GM12873 (cell line): ENCODE results near the gene MRPL11.

Experiments
- TF ChIP-seq, protein P1 (sequence below): IDR thresholded peaks from 2 replicates; pipeline ENCODE4 v1.5.1; 2012; ENCODE audit warnings: low read depth, mild to moderate bottlenecking, moderate library complexity, low read length, control low read depth; ENCODE audit not compliant: insufficient read depth; ENCODE audit errors: missing control alignments

Gene MRPL11

GRCh38 chr11:66476841-66477251 lies 38.2 kb upstream of the MRPL11 start:
- TF ChIP-seq, protein P1, sequence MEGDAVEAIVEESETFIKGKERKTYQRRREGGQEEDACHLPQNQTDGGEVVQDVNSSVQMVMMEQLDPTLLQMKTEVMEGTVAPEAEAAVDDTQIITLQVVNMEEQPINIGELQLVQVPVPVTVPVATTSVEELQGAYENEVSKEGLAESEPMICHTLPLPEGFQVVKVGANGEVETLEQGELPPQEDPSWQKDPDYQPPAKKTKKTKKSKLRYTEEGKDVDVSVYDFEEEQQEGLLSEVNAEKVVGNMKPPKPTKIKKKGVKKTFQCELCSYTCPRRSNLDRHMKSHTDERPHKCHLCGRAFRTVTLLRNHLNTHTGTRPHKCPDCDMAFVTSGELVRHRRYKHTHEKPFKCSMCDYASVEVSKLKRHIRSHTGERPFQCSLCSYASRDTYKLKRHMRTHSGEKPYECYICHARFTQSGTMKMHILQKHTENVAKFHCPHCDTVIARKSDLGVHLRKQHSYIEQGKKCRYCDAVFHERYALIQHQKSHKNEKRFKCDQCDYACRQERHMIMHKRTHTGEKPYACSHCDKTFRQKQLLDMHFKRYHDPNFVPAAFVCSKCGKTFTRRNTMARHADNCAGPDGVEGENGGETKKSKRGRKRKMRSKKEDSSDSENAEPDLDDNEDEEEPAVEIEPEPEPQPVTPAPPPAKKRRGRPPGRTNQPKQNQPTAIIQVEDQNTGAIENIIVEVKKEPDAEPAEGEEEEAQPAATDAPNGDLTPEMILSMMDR = no peak

DNA sequence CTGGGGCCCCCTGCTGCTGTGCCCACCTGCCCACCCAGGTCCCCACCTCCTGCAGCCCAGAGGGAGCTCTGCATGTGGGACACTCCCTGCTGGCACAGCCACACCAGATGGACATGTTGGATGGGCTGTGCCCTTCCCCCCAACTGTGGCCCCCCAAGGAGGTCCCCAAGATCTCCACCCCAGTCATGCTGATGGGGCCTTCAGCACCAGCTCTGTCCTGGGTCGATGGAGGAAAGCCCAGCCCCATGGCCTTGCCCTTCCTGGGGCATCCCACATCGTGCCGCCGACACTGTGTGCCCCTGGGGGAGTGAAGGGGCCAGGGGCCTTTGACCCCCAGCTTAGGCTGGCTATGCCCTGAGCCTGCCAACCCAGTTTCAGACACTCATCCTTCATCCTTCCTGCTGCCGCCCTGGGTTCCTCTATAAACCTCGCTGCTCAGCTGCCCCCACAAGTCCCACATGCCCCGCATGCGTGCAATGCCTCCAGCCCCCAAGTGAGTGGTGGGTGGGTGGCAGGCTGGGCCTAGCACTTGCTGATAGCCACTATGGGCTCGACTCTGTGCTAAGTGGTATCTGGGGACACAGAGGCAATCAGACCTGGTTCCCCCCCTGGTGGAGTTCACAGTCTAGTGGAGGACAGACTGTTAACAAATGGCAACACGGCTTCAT lies 37.7 kb upstream of the MRPL11 start:
- TF ChIP-seq, protein P1 = no peak

- TF ChIP-seq, protein P1 = no peak
Measured at GRCh38 chr11:66475349-66476172, 36.9 kb upstream of the MRPL11 start.

DNA sequence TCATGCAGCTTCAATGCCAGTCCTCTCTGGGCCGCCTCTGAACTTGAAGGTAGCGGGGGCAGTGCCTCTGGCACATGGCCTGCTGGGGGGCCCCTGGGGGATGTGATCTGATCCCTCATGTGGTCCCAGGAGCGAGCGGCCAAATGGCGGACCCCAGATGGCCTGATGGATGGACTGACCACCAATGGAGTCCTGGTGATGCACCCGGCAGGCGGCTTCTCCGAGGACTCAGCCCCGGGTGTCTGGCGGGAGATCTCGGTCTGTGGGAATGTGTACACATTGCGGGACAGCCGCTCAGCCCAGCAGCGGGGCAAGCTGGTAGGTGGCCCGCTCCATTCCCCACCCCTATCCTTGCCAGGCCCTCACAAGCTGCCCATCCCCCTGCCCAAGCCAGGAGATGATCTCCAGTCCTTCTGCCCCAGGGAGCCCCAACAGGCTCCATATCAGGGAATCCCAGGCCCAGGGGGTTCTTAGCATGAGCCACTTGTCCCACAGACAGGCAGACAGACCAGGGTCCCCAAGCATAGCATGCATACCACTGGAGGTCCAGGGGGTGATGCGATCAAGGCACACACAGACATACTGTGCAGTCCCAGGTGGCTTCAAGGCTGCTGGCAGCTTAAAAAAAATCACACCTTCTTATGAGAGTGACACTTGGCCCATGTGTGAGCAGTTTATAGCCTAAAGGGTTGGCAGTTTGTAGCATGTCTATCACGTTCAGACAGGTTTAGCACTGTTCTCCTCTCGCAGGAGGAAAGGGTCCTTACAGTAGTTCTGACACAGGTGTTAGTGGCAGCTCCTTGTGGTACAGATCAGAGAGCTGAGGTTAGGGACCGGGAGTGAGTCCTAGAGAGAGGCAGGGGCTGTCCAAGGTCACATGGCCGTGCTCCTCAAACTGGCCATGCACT lies 35.2 kb upstream of the MRPL11 start:
- TF ChIP-seq, protein P1 = no peak

DNA sequence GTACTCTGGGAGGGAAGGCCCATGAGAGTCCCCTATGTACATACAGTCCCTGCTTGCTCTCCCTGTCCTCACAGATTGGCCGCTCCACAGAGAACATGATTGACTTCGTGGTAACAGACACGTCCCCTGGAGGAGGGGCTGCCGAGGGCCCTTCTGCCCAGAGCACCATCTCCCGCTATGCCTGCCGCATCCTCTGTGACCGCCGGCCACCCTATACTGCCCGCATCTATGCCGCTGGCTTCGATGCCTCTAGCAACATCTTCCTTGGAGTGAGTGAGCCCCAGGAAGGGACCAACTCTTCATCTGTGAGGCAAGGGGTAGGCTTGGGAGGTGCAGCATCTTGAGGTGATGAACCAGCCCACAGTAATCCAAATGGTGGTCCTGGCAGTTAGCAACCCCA lies 34.5 kb upstream of the MRPL11 start:
- TF ChIP-seq, protein P1 = no peak

DNA sequence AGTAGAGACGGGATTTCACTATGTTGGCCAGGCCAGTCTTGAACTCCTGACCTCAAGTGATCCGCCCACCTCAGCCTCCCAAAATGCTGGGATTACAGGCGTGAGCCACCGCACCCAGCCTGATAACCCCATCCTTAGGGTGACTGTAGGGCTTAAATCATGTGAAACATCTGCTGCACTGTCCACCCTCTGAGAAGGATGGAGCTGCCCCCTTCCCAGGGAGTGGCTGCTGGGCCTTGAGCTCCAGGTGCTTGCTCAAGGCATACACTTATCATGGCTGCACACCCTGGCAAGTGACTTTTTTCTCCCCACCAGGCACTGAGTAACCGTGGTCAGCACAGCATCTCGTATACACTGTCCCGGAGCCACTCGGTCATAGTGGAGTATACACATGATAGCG lies 33.4 kb upstream of the MRPL11 start:
- TF ChIP-seq, protein P1 = no peak

GRCh38 chr11:66471142-66471541 lies 32.5 kb upstream of the MRPL11 start:
- TF ChIP-seq, protein P1 = no peak
